ENCODE data around the gene PDE1C. TPM values are rescaled to one million over a fixed set of nuclear protein-coding genes. Genes with fewer than 3 reads are reported as not detected.

Gene PDE1C
- total RNA-seq, 4 donors from 2014 or later, result 0.19 to 14.5 (median 2.9) TPM

- H3K9me3 ChIP-seq, result peaks cover 0 to 10% (median 0%) of the 10 kb centered on the region in 3 donors
- no peak overlapping the region for H3K27ac ChIP-seq
- no peak for DNase-seq
- H3K27me3 ChIP-seq, result no peaks in the 10 kb centered on the region
- H3K4me1 ChIP-seq, result no peaks in the 10 kb centered on the region
- WGBS, 2 donors, result 80 to 90% methylated on average over 4 of the region's 4 CpGs
- H3K36me3 ChIP-seq, result no peaks in the 10 kb centered on the region
- no peak for TF ChIP-seq CTCF (IDR thresholded peaks at IDR 0.05)
- no peak for TF ChIP-seq POLR2A (IDR thresholded peaks at IDR 0.05)
- intact Hi-C loops (cut with DNase I), result no loop called here
- no peak overlapping the region for H3K4me3 ChIP-seq
These were observed 68.3 kb downstream of the PDE1C start for GRCh38 chr7:32001948-32002347.

GRCh38 chr7:31997423-31997822 lies 72.8 kb downstream of the PDE1C start:
- H3K36me3 ChIP-seq, result no peaks in the 10 kb centered on the region
- no peak for DNase-seq
- peaks cover 0 to 10% (median 0%) of the 10 kb centered on the region in 3 donors for H3K9me3 ChIP-seq
- no peaks in the 10 kb centered on the region for H3K27me3 ChIP-seq
- intact Hi-C loops (cut with DNase I), result no loop called here
- H3K4me3 ChIP-seq, result no peak overlapping the region
- TF ChIP-seq POLR2A (IDR thresholded peaks at IDR 0.05) (no peak), CTCF (IDR thresholded peaks at IDR 0.05) (no peak)
- WGBS, 2 donors, result 73 to 83% methylated on average over 2 of the region's 2 CpGs
- H3K27ac ChIP-seq, result no peak overlapping the region
- H3K4me1 ChIP-seq, result no peaks in the 10 kb centered on the region

- Histone ChIP-seq H3K27me3 (no peaks in the 10 kb centered on the region), H3K9me3 (no peaks in the 10 kb centered on the region), H3K27ac (no peak overlapping the region), H3K4me3 (no peak overlapping the region), H3K36me3 (no peaks in the 10 kb centered on the region), H3K4me1 (no peaks in the 10 kb centered on the region)
- 74 to 77% methylated on average over 2 of the region's 2 CpGs for WGBS, 2 donors
- no peak for DNase-seq
- TF ChIP-seq CTCF (IDR thresholded peaks at IDR 0.05) (no peak), POLR2A (IDR thresholded peaks at IDR 0.05) (no peak)
- intact Hi-C loops (cut with DNase I), result no loop called here
These were observed 75.1 kb downstream of the PDE1C start for GRCh38 chr7:31995134-31995533.

- Histone ChIP-seq H3K27me3 (no peaks in the 10 kb centered on the region), H3K4me3 (no peak overlapping the region), H3K27ac (no peak overlapping the region), H3K9me3 (no peaks in the 10 kb centered on the region), H3K36me3 (no peaks in the 10 kb centered on the region), H3K4me1 (no peaks in the 10 kb centered on the region)
- intact Hi-C loops (cut with DNase I), result no loop called here
- TF ChIP-seq POLR2A (IDR thresholded peaks at IDR 0.05), result no peak
- DNase-seq, result no peak
- 36 to 56% methylated on average over 3 of the region's 3 CpGs for WGBS, 2 donors
These were observed 78.4 kb downstream of the PDE1C start for GRCh38 chr7:31991846-31992245.

GRCh38 chr7:31991406-31991805 lies 78.8 kb downstream of the PDE1C start:
- Histone ChIP-seq H3K9me3 (no peaks in the 10 kb centered on the region), H3K4me3 (no peak overlapping the region), H3K27ac (no peak overlapping the region), H3K4me1 (no peaks in the 10 kb centered on the region), H3K27me3 (no peaks in the 10 kb centered on the region), H3K36me3 (no peaks in the 10 kb centered on the region)
- TF ChIP-seq POLR2A (IDR thresholded peaks at IDR 0.05), result no peak
- no peak for TF ChIP-seq CTCF (IDR thresholded peaks at IDR 0.05)
- 73 to 94% methylated on average over 3 of the region's 3 CpGs for WGBS, 2 donors
- intact Hi-C loops (cut with DNase I), result no loop called here
- no peak for DNase-seq

DNA sequence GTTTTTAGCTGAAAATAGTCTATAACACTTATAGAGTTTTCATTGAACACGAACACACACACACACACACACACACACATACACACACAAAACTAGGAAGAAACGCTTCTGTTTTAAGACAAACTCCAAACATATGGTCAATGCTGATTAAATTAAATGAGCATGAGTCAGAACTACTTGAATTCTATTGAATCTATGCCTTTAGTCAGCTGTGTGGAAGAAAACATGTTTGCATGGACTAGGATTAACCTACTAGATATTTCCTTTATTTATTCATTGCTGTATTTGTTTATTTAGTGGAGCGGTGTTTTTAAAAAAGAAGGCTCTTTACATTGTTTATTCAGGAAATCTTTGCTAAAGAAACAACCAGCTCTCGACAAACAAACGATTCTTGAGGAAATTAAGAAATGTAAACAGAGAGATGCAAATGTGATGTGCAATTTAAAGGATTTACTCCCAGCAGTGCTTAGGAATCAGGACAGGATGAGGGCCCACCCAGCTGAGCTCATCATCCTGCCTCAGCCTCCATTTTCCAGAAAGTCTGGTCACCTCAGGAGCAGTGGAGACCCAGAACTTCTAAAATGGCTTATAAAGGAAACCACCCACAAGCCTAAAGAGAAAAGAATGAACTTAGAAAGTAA lies 83.2 kb downstream of the PDE1C start:
- WGBS, 2 donors, result 44% methylated on average over 5 of the region's 5 CpGs
- Histone ChIP-seq H3K27me3 (no peaks in the 10 kb centered on the region), H3K36me3 (no peaks in the 10 kb centered on the region), H3K9me3 (no peaks in the 10 kb centered on the region), H3K4me3 (no peak overlapping the region), H3K4me1 (no peaks in the 10 kb centered on the region), H3K27ac (no peak overlapping the region)
- TF ChIP-seq CTCF (IDR thresholded peaks at IDR 0.05), result no peak
- no peak for TF ChIP-seq POLR2A (IDR thresholded peaks at IDR 0.05)
- intact Hi-C loops (cut with DNase I), result no loop called here
- DNase-seq, result no peak
